Iris pigment epithelial cell (primary cell): ENCODE measurements around the gene ELANE.
"Not testable (repeated sequence)": the region's sequence is repeated elsewhere in the genome, so short reads cannot be mapped to it uniquely, and the experiment has no call there.

ENCODE experiments used
- DNase-seq: peaks from one replicate; pipeline ENCODE4 v3.0.0-alpha.2; 2011; ENCODE audit warnings: low read depth

ELANE gene

DNA sequence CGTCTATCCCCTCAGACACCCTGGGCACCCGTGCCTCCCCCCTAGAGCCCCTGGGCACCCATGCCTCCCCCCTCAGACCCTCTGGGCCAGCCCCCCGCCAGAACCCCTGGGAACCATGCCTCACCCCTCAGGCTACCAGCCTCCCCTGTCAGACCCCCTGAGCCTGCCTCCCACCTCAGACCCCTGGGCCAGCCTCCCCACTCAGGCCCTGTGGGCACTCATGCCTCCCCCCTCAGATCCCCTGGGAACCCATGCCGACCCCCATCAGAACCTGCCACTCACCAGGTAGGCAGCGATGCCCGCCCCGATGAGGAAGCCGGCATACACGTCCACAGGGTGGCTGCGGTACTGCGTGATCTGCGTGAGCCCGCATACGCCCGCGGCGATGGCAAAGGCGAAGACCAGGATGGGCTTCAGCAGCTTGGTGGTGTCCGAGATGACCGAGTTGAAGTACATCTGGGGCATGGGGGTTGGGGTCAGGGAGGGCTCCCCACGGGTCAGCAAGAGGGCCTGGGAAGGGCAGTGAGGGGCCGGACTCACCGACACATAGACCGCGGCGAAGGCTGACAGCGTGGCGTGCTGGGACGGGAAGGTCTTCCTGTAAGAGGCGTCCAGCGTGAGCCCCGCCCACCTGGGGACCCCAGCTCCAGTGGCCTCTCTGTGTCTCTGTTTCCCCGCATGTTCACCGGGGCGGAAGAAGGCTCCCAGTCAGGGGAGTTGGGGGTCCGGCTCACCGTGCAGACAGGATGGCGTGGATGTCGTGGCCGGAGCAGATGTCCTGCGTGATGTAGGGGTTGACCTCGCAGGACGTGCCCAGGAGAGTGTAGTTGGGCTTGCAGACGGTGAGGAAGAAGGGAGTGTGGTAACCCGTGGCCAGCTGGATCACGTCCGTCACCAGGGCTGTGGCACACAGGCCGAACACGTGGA, 37.7 kb upstream of the ELANE start:
- DNase-seq: no peak

GRCh38 chr19:815079-815774, 36.9 kb upstream of the ELANE start:
- no peak for DNase-seq

- no peak for DNase-seq
These were observed 36.2 kb upstream of the ELANE start for GRCh38 chr19:815775-816499.

DNA sequence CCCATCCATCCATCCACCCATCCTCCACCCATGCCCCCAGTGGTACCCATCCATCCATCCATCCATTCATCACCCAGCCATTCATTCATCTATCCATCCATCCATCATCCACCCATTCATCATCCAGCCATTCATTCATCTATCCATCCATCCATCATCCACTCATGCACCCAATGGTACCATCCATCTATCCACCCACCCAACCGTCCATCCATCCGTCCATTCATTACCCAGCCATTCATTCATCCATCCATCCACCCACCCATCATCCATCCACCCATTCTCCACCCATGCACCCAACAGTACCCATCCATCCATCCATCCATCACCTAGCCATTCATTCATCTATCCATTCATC, 35.6 kb upstream of the ELANE start:
- DNase-seq: no peak

- DNase-seq: not testable (repeated sequence)
These were observed 31.9 kb upstream of the ELANE start for GRCh38 chr19:820212-820611.

- no peak for DNase-seq
These were observed 30.8 kb upstream of the ELANE start for GRCh38 chr19:821231-821824.

DNA sequence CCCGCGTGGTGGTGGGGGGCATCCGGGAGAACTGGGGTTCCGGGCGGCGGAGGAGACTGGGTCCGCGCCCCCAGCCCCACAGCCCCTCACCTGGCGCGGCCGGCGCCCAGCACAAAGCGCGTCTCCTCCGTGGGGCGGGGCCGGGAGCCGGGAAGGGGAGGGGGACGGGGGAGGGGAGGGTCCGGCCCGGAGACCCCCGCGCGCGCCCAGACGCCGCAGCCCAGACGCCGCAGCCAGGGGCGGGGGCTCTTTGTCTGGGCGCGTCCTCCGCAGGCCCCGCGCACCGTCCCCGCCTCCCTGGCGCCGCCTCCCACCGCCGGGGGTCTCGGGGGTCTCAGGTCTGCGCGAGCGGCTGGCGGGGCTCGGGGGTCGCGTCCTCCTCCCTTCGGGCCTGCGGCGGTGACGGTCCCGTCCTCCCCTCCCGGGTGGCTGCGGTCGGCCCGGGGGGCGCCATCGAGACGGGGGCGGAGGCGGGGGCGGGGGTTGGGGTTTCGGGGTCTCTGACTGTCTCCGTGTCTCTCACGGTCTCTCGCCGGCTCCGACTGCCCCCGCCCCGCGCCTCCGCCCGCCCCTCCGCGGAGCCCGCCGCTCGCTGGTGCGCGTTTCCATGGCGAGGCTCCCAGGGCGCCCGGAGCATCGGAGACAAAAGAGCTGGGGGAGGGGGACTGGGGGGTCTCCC, 30.1 kb upstream of the ELANE start, which contains the start of gene PLPPR3:
PLPPR3 (minus strand) TSS at position 131 of the 679 bp plus-strand sequence. CDS start 396 bp downstream, outside the sequence.
- DNase-seq: no peak

- DNase-seq: peak; percentile 49
These were observed 28.5 kb upstream of the ELANE start for GRCh38 chr19:823565-824121.

DNA sequence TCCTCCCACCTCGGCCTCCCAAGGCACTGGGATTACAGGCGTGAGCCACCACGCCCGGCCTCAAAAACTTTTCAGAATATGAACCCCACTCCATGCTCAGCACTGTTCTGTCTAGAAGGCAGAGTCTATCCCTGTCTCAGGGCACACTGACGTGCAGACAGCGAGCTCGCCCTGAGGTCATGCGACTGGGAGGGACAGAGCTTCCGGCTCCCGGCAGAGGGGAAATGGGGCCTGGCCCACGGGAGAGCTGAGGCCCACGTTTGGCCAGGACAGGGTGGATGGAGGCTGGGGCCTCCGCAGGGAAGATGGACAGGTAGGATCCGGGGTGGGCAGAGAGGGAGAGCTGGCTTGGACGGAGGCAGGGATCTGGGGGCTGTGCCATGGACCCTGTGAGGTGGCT, 27.2 kb upstream of the ELANE start:
- no peak for DNase-seq

DNA sequence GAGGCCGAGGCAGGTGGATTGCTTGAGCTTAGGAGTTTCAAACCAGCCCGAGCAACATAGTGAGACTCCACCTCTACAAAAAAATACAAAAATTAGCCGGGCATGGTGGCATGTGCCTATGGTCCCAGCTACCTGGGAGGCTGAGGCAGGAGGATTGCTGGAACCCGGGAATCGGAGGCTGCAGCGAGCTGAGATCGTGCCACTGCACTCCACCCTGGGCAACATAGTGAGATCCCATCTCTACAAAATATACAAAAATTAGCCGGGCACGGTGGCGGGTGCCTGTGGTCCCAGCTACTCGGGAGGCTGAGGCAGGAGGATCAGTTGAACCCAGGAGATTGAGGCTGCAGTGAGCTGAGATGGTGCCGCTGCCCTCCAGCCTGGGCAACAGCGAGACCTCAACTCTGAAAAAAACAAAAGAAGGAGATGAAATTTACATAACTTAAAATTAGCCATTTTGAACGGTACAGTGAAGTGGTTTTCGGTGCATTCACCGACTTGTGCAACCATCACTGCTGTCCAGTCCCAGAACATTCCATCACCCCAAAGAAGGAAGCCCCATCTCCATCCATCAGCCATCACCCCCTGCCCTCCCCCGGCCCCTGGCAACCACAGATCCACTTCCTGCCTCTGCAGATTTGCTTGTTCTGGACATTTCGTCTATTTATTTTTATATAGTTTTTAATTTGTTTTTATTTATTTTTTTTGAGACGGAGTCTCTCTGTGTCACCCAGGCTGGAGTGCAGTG, 26.0 kb upstream of the ELANE start:
- no peak for DNase-seq

DNA sequence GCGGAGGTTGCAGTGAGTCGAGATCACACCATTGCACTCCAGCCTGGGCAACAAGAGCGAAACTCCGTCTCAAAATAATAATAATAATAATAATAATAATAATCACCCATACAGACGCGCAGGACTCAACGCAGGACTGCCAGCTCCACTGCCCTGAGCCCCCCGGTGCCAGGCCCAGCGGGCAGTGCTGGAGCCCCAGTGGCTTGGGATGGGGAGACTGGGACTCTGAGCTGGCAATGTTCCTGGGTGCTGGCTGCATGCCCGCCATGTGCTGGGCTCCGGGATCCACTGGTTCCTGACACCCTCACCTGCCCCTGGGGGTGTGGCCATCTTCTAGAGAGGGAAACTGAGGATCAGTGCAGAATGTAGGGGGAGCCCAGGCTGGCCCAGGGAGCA, 24.8 kb upstream of the ELANE start:
- DNase-seq: no peak

DNA sequence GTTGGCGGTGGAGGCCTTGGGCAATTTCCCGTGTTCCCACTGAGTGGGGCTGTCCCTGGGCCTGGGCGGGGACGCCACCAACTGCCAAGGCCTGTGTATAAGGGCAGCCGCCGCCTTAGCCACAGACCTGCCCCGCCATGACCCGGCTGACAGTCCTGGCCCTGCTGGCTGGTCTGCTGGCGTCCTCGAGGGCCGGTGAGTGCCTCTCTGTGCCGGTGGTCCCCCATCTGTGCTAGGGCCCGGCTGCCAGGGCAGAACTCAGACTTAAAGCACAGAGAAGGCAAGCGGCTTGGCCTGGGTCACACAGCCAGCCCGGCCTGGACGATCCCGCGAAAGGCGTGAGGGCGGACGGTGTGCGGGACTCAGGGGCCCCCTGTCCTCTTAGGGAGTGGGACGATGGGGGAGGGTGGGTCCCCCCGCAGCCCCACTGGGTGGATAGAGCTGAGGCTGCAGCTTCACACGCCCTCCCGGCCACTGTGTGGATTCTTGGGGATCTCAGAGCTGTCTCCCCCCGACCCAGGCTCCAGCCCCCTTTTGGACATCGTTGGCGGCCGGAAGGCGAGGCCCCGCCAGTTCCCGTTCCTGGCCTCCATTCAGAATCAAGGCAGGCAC, 24.3 kb upstream of the ELANE start, which contains the start of gene AZU1:
AZU1 (plus strand) TSS at position 128 of the 612 bp plus-strand sequence; CDS start at position 138, 10 bp downstream.
- DNase-seq: no peak

- DNase-seq: no peak
These were observed 22.9 kb upstream of the ELANE start for GRCh38 chr19:829129-829758.

- DNase-seq: no peak
These were observed 20.4 kb upstream of the ELANE start for GRCh38 chr19:831407-832369.

DNA sequence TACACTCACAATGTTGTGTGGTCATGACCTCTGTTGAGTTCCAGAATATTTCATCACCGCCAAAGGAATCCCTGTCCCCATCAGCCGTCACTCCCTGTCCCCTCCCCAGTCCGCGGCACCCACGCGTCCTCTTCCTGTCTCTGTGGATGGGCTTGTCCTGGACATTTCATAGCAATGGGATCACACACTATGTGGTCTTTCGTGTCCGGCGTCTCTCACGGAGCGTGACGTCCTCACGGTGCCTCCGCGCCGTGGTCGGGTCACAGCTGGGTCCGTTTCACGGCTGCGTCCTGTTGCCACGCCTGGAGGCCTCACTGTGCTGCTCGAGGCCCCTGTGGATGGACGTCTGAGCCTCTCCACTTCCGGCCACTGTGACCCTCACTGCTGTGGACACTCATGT, 17.9 kb upstream of the ELANE start:
- DNase-seq: no peak

DNA sequence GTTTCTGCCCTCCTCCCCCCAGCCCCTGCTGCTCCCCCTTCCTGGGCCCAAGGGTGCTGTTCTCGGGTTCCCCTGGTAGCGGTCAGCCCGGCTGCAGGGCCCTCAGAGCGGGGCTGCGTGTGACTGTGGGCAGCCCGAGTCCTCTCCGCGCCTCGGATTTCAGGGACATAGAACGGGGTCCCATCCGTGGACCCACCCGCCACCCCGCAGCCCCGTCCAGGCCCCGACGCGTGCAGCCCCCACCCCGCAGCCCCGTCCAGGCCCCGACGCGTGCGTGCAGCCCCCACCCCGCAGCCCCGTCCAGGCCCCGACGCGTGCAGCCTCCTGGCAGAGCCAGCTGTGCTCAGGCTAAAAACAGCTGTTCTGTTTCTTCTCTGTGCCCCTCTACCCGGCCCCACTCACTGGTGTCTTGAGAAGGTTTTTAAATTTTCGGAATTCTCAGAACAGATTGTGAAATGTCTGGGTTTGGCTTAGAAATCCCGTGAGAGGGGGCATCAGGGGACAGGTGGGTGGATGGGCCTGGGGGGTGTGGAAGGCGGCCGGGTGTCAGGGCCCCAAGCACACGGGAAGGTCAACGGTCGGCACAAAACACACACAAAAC, 16.8 kb upstream of the ELANE start:
- no peak for DNase-seq

- no peak for DNase-seq
These were observed 11.4 kb upstream of the ELANE start, which contains the start of gene PRTN3 for GRCh38 chr19:840519-841206. TSS of gene PRTN3 (plus strand) at chr19:840999. CDS start at chr19:841009, 10 bp downstream.
